ENCODE data around the gene PCK2. TPM values are rescaled to one million over a fixed set of nuclear protein-coding genes. Genes with fewer than 3 reads are reported as not detected.

Gene PCK2
- polyA plus RNA-seq, 1 donor from 2014 or later = 1.2 TPM

DNA sequence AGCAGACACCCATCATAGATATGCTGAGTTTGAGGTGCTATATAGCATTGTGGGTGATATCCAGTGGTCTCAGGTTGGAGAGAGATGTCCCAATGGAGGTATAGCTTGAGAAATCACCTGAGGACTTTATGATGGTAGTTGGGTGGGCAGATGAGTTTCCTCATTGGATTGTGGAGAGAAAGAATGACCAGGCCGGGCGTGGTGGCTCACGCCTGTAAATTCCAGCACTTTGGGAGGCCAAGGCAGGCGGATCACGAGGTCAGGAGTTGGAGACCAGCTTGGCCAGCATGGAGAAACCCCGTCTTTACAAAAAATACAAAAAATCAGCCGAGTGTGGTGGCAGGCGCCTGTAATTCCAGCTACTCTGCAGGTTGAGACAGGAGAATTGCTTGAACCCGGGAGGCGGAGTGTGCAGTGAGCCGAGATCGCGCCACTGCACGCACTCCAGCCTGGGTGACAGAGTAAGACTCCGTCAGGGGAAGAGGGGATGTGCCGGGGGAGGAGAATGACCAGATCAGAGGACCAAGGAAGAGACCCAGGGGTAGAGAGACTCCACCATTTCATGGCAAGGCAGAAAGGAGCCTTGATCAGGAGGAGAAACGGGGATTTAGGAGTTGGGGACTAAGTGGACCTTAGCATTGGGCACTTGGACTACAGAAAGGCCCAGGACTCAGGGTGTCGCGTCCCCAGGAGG is 757 bp upstream of the PCK2 start:
- no peak overlapping the region for H3K4me2 ChIP-seq (ENCODE audit: low read length)
- H4K20me1 ChIP-seq (ENCODE audit: insufficient read depth) = no peaks in the 10 kb centered on the region
- no peaks in the 10 kb centered on the region for H3K9me3 ChIP-seq (ENCODE audit: low read length)
- H3K36me3 ChIP-seq (ENCODE audit: insufficient read depth, low read length) = no peaks in the 10 kb centered on the region
- no peak overlapping the region for H3K27ac ChIP-seq (ENCODE audit: low read length)
- no peak overlapping the region for H2AFZ ChIP-seq (ENCODE audit: low read depth, low read length)
- no peaks in the 10 kb centered on the region for H3K9me2 ChIP-seq (ENCODE audit: insufficient read depth, low read length)
- peak overlapping the region; percentile 73 for H3K4me3 ChIP-seq (ENCODE audit: low read length)
- H3K9ac ChIP-seq (ENCODE audit: low read length) = no peak overlapping the region
- H3K27me3 ChIP-seq (ENCODE audit: insufficient read depth, low read depth, low read length) = peaks cover 16% of the 10 kb centered on the region
- TF ChIP-seq TAF1 (IDR thresholded peaks at IDR 0.05; ENCODE audit: low read depth) (no peak), MXI1 (conservative IDR thresholded peaks at IDR 0.05; ENCODE audit: poor library complexity, severe bottlenecking) (no peak), EP300 (conservative IDR thresholded peaks at IDR 0.05; ENCODE audit: poor library complexity, severe bottlenecking) (no peak), EZH2 (IDR thresholded peaks at IDR 0.05; ENCODE audit: borderline replicate concordance, insufficient read depth, low read length, poor library complexity, severe bottlenecking) (no peak), RAD21 (conservative IDR thresholded peaks at IDR 0.05) (no peak), SMC3 (conservative IDR thresholded peaks at IDR 0.05; ENCODE audit: poor library complexity) (no peak), POLR2AphosphoS5 (IDR thresholded peaks at IDR 0.05) (no peak)
- TF ChIP-seq, protein P1, sequence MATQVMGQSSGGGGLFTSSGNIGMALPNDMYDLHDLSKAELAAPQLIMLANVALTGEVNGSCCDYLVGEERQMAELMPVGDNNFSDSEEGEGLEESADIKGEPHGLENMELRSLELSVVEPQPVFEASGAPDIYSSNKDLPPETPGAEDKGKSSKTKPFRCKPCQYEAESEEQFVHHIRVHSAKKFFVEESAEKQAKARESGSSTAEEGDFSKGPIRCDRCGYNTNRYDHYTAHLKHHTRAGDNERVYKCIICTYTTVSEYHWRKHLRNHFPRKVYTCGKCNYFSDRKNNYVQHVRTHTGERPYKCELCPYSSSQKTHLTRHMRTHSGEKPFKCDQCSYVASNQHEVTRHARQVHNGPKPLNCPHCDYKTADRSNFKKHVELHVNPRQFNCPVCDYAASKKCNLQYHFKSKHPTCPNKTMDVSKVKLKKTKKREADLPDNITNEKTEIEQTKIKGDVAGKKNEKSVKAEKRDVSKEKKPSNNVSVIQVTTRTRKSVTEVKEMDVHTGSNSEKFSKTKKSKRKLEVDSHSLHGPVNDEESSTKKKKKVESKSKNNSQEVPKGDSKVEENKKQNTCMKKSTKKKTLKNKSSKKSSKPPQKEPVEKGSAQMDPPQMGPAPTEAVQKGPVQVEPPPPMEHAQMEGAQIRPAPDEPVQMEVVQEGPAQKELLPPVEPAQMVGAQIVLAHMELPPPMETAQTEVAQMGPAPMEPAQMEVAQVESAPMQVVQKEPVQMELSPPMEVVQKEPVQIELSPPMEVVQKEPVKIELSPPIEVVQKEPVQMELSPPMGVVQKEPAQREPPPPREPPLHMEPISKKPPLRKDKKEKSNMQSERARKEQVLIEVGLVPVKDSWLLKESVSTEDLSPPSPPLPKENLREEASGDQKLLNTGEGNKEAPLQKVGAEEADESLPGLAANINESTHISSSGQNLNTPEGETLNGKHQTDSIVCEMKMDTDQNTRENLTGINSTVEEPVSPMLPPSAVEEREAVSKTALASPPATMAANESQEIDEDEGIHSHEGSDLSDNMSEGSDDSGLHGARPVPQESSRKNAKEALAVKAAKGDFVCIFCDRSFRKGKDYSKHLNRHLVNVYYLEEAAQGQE (IDR thresholded peaks at IDR 0.05; ENCODE audit: borderline replicate concordance) = no peak
- TF ChIP-seq, protein P2, sequence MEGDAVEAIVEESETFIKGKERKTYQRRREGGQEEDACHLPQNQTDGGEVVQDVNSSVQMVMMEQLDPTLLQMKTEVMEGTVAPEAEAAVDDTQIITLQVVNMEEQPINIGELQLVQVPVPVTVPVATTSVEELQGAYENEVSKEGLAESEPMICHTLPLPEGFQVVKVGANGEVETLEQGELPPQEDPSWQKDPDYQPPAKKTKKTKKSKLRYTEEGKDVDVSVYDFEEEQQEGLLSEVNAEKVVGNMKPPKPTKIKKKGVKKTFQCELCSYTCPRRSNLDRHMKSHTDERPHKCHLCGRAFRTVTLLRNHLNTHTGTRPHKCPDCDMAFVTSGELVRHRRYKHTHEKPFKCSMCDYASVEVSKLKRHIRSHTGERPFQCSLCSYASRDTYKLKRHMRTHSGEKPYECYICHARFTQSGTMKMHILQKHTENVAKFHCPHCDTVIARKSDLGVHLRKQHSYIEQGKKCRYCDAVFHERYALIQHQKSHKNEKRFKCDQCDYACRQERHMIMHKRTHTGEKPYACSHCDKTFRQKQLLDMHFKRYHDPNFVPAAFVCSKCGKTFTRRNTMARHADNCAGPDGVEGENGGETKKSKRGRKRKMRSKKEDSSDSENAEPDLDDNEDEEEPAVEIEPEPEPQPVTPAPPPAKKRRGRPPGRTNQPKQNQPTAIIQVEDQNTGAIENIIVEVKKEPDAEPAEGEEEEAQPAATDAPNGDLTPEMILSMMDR (IDR thresholded peaks at IDR 0.05; ENCODE audit: poor library complexity, severe bottlenecking) = no peak
- H3F3A ChIP-seq (ENCODE audit: insufficient read depth, low read length, poor library complexity, severe bottlenecking) = no peaks in the 10 kb centered on the region
- H3K79me2 ChIP-seq (replicated peaks; ENCODE audit: insufficient read depth, low read length) = no peaks in the 10 kb centered on the region

DNA sequence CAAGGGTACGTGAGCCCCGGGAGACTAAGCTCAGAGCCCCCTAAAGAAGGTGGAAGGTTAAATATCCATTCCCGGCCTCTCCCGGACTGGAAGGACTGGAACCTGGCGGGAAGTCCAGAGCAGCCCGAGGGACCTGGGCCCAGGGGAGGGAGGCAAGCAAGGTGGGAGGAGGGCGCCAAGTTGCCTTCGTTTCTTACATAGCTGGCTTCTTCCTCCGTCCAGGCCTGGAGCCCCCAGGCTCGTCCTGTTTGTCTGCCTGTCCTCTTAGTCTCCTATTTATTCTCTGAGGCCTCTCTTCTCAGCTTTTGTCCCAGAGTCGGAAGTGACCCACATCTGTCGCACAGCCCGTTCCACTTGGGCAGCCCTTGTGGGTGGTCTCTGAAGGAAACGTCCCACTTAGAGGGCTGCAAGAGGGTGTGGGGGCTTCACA is 745 bp downstream of the PCK2 start:
- H3F3A ChIP-seq (ENCODE audit: insufficient read depth, low read length, poor library complexity, severe bottlenecking) = no peaks in the 10 kb centered on the region
- peak overlapping the region; percentile 60 for H3K9ac ChIP-seq (ENCODE audit: low read length)
- H3K79me2 ChIP-seq (replicated peaks; ENCODE audit: insufficient read depth, low read length) = no peaks in the 10 kb centered on the region
- no peaks in the 10 kb centered on the region for H4K20me1 ChIP-seq (ENCODE audit: insufficient read depth)
- H2AFZ ChIP-seq (ENCODE audit: low read depth, low read length) = no peak overlapping the region
- H3K36me3 ChIP-seq (ENCODE audit: insufficient read depth, low read length) = no peaks in the 10 kb centered on the region
- no peaks in the 10 kb centered on the region for H3K9me2 ChIP-seq (ENCODE audit: insufficient read depth, low read length)
- H3K4me3 ChIP-seq (ENCODE audit: low read length) = peak overlapping the region; percentile 73
- peaks cover 16% of the 10 kb centered on the region for H3K27me3 ChIP-seq (ENCODE audit: insufficient read depth, low read depth, low read length)
- no peak overlapping the region for H3K4me2 ChIP-seq (ENCODE audit: low read length)
- H3K27ac ChIP-seq (ENCODE audit: low read length) = no peak overlapping the region
- TF ChIP-seq, protein P1 (IDR thresholded peaks at IDR 0.05; ENCODE audit: borderline replicate concordance) = no peak
- TF ChIP-seq EP300 (conservative IDR thresholded peaks at IDR 0.05; ENCODE audit: poor library complexity, severe bottlenecking) (no peak), TAF1 (IDR thresholded peaks at IDR 0.05; ENCODE audit: low read depth) (no peak), MXI1 (conservative IDR thresholded peaks at IDR 0.05; ENCODE audit: poor library complexity, severe bottlenecking) (no peak), RAD21 (conservative IDR thresholded peaks at IDR 0.05) (no peak), EZH2 (IDR thresholded peaks at IDR 0.05; ENCODE audit: borderline replicate concordance, insufficient read depth, low read length, poor library complexity, severe bottlenecking) (no peak), SMC3 (conservative IDR thresholded peaks at IDR 0.05; ENCODE audit: poor library complexity) (no peak), POLR2AphosphoS5 (IDR thresholded peaks at IDR 0.05) (no peak)
- TF ChIP-seq, protein P2 (IDR thresholded peaks at IDR 0.05; ENCODE audit: poor library complexity, severe bottlenecking) = no peak
- no peaks in the 10 kb centered on the region for H3K9me3 ChIP-seq (ENCODE audit: low read length)

Measured in neural cell (in vitro differentiated cells).